Measurements from ENCODE around the gene GOLPH3L.
A peak's percentile ranks its signal among the peaks of the same experiment; 100 is the strongest.

Gene GOLPH3L

GRCh38 chr1:150621497-150622302 lies 75.3 kb downstream of the GOLPH3L start:
- in situ Hi-C loops (cut with HindIII; ENCODE audit: low sequenced_read_pairs), result no loop called here
- TF ChIP-seq CTCF (IDR thresholded peaks at IDR 0.05; ENCODE audit: low read depth, low read length, missing control alignments), result peak; percentile 76
- no peak overlapping the region for H3K4me3 ChIP-seq (ENCODE audit: low read depth, low read length)
- peak; percentile 48 for DNase-seq (ENCODE audit: low read depth)

- in situ Hi-C loops (cut with HindIII; ENCODE audit: low sequenced_read_pairs), result no loop called here
- H3K4me3 ChIP-seq (ENCODE audit: low read depth, low read length), result no peak overlapping the region
- TF ChIP-seq CTCF (IDR thresholded peaks at IDR 0.05; ENCODE audit: low read depth, low read length, missing control alignments), result no peak
- no peak for DNase-seq (ENCODE audit: low read depth)
Observed at GRCh38 chr1:150620919-150621318, 76.0 kb downstream of the GOLPH3L start.

- peak; percentile 47 for TF ChIP-seq CTCF (IDR thresholded peaks at IDR 0.05; ENCODE audit: low read depth, low read length, missing control alignments)
- DNase-seq (ENCODE audit: low read depth), result peak; percentile 22
- no peak overlapping the region for H3K4me3 ChIP-seq (ENCODE audit: low read depth, low read length)
- in situ Hi-C loops (cut with HindIII; ENCODE audit: low sequenced_read_pairs), result no loop called here
Observed at GRCh38 chr1:150619576-150620509, 77.1 kb downstream of the GOLPH3L start.

GRCh38 chr1:150615346-150616201 lies 81.4 kb downstream of the GOLPH3L start:
- H3K4me3 ChIP-seq (ENCODE audit: low read depth, low read length), result no peak overlapping the region
- TF ChIP-seq CTCF (IDR thresholded peaks at IDR 0.05; ENCODE audit: low read depth, low read length, missing control alignments), result no peak
- in situ Hi-C loops (cut with HindIII; ENCODE audit: low sequenced_read_pairs), result no loop called here
- DNase-seq (ENCODE audit: low read depth), result no peak

- no peak overlapping the region for H3K4me3 ChIP-seq (ENCODE audit: low read depth, low read length)
- no peak for TF ChIP-seq CTCF (IDR thresholded peaks at IDR 0.05; ENCODE audit: low read depth, low read length, missing control alignments)
- in situ Hi-C loops (cut with HindIII; ENCODE audit: low sequenced_read_pairs), result no loop called here
- DNase-seq (ENCODE audit: low read depth), result peak; percentile 29
Observed at GRCh38 chr1:150613061-150613920, 83.7 kb downstream of the GOLPH3L start.

Data from astrocyte of the cerebellum (primary cell).